H1 (cell line): ENCODE measurements around the gene DGKH. TPM values are rescaled to one million over a fixed set of nuclear protein-coding genes. Genes with fewer than 3 reads are reported as not detected.

Source experiments
- CTCF ChIA-PET: fragments of 300-600 bp; sonication (Branson Sonifier 250); formaldehyde crosslinking; loops from one replicate; lab custom pipeline; 2021; ENCODE audit not compliant: partially characterized antibody; lab: Charles Lee
- POLR2A ChIA-PET: fragments of 300-600 bp; sonication (Branson Sonifier 250); formaldehyde crosslinking; loops from one replicate; lab custom pipeline; 2021; ENCODE audit warnings: inconsistent platforms; ENCODE audit not compliant: partially characterized antibody; lab: Charles Lee
- DNase-seq, 2 experiments: peaks; one replicate each; pipeline versions ENCODE4 v3.0.0 to v3.0.0-alpha.2; 2010 to 2022; ENCODE audit warnings: low spot score in 2 of 2, low read depth in 1 of 2, mixed read lengths in 1 of 2
- FAIRE-seq: peaks from 2 replicates; lab custom pipeline; 2011; peaks lifted over from hg19 to GRCh38; lab: Jason Lieb, UNC
- H2AFZ ChIP-seq: 2 replicates; pipeline ENCODE4 v1.8.1; 2012; ENCODE audit warnings: low read length, inconsistent platforms
- H2AK5ac ChIP-seq: 2 replicates; pipeline ENCODE4 v1.6.1; 2013; ENCODE audit warnings: low read depth, low read length
- H2BK120ac ChIP-seq: replicated peaks from 2 replicates; pipeline ENCODE3; 2013; ENCODE audit warnings: low read depth, low read length, inconsistent platforms
- H2BK12ac ChIP-seq: 2 replicates; pipeline ENCODE4 v1.6.1; 2013; ENCODE audit warnings: low read depth, low read length
- H2BK15ac ChIP-seq: 2 replicates; pipeline ENCODE4 v1.6.1; 2013; ENCODE audit warnings: low read length
- H2BK20ac ChIP-seq: 2 replicates; pipeline ENCODE4 v1.6.1; 2013; ENCODE audit warnings: low read length
- H2BK5ac ChIP-seq: 2 replicates; pipeline ENCODE4 v1.6.1; 2013; ENCODE audit warnings: low read depth, low read length
- H3K14ac ChIP-seq: 2 replicates; pipeline ENCODE4 v1.6.1; 2013; ENCODE audit warnings: inconsistent platforms; ENCODE audit not compliant: insufficient read length
- H3K18ac ChIP-seq: 2 replicates; pipeline ENCODE4 v1.6.1; 2013; ENCODE audit warnings: low read length; ENCODE audit errors: extremely low read depth
- H3K23ac ChIP-seq: 2 replicates; pipeline ENCODE4 v1.6.1; 2013; ENCODE audit warnings: inconsistent platforms; ENCODE audit not compliant: insufficient read length
- H3K23me2 ChIP-seq: 2 replicates; pipeline ENCODE4 v1.6.1; 2013; ENCODE audit warnings: low read depth, low read length
- H3K27ac ChIP-seq: 2 replicates; pipeline ENCODE4 v1.6.1; 2011; ENCODE audit warnings: low read depth, low read length, inconsistent platforms
- H3K27me3 ChIP-seq, 4 experiments: replicated peaks in 1 of 4; 1 replicate in 1 of 4; 2 replicates in 3 of 4; pipeline versions ENCODE4 v1.6.1 to v1.8.1; 2011 to 2013; ENCODE audit warnings: low read length in 3 of 4, mild to moderate bottlenecking in 3 of 4, inconsistent platforms in 2 of 4, mixed read lengths in 2 of 4, moderate library complexity in 1 of 4; ENCODE audit not compliant: control insufficient read depth in 3 of 4, insufficient read depth in 3 of 4; ENCODE audit errors: extremely low read depth in 1 of 4
- H3K36me3 ChIP-seq, 4 experiments: 2 replicates each; pipeline versions ENCODE4 v1.6.1 to v1.8.1; 2011 to 2013; ENCODE audit warnings: mild to moderate bottlenecking in 4 of 4, low read length in 3 of 4, moderate library complexity in 2 of 4, control low read depth in 1 of 4, inconsistent platforms in 1 of 4; ENCODE audit not compliant: insufficient read depth in 4 of 4, control insufficient read depth in 2 of 4
- H3K4ac ChIP-seq: replicated peaks from 2 replicates; pipeline ENCODE3; 2013; ENCODE audit warnings: low read length, low read depth, mixed read lengths, inconsistent platforms; ENCODE audit not compliant: insufficient read length
- H3K4me1 ChIP-seq, 4 experiments: replicated peaks in 1 of 4; 1 replicate in 1 of 4; 2 replicates in 3 of 4; pipeline versions ENCODE4 v1.6.1 to v1.8.1; 2011 to 2013; ENCODE audit warnings: low read length in 3 of 4, inconsistent platforms in 2 of 4, mixed read lengths in 1 of 4; ENCODE audit not compliant: insufficient read depth in 4 of 4, control insufficient read depth in 3 of 4
- H3K4me2 ChIP-seq, 2 experiments: 2 replicates each; pipeline versions ENCODE4 v1.6.1 to v1.8.1; 2011 to 2013; ENCODE audit warnings: low read depth in 2 of 2, low read length in 2 of 2, control low read depth in 1 of 2, inconsistent platforms in 1 of 2, mild to moderate bottlenecking in 1 of 2; ENCODE audit not compliant: insufficient read depth in 1 of 2
- H3K4me3 ChIP-seq, 4 experiments: fragments of 200-600, 300-600 bp in 1 of 4; sonication (generic), shearing (Covaris generic), sonication (Bioruptor Twin) in 1 of 4; 2 replicates each; pipeline versions ENCODE4 v1.5.1 to v1.8.1; 2011 to 2016; ENCODE audit warnings: low read length in 4 of 4, low read depth in 3 of 4, control low read depth in 2 of 4, inconsistent platforms in 2 of 4, mild to moderate bottlenecking in 2 of 4, mixed read lengths in 1 of 4, moderate library complexity in 1 of 4; ENCODE audit not compliant: insufficient read depth in 2 of 4; ENCODE audit errors: extremely low read depth in 1 of 4
- H3K56ac ChIP-seq: replicated peaks from 2 replicates; pipeline ENCODE3; 2013; ENCODE audit warnings: low read depth, mild to moderate bottlenecking, mixed read lengths, low read length, inconsistent platforms; ENCODE audit not compliant: insufficient read length
- H3K79me1 ChIP-seq: 2 replicates; pipeline ENCODE4 v1.6.1; 2013; ENCODE audit warnings: low read depth, low read length, control low read depth
- H3K79me2 ChIP-seq, 2 experiments: 2 replicates each; pipeline versions ENCODE4 v1.6.1 to v1.8.1; 2012 to 2013; ENCODE audit warnings: low read length in 2 of 2, mild to moderate bottlenecking in 2 of 2, inconsistent platforms in 1 of 2; ENCODE audit not compliant: insufficient read depth in 2 of 2, control insufficient read depth in 1 of 2
- H3K9ac ChIP-seq, 4 experiments: replicated peaks in 1 of 4; 1 replicate in 1 of 4; 2 replicates in 3 of 4; pipeline versions ENCODE4 v1.6.1 to v1.8.1; 2011 to 2013; ENCODE audit warnings: low read depth in 3 of 4, low read length in 3 of 4, control low read depth in 2 of 4, mild to moderate bottlenecking in 2 of 4, moderate library complexity in 2 of 4, inconsistent platforms in 1 of 4; ENCODE audit errors: extremely low read depth in 1 of 4
- H3K9me3 ChIP-seq, 2 experiments: 2 replicates each; pipeline versions ENCODE4 v1.6.1 to v1.8.1; 2012 to 2013; ENCODE audit warnings: mild to moderate bottlenecking in 2 of 2, moderate library complexity in 2 of 2, control low read depth in 1 of 2, inconsistent platforms in 1 of 2, low read depth in 1 of 2, low read length in 1 of 2, mixed read lengths in 1 of 2; ENCODE audit not compliant: insufficient read depth in 2 of 2
- H4K20me1 ChIP-seq, 2 experiments: replicated peaks in 1 of 2; 2 replicates each; pipeline versions ENCODE3 to v1.8.1; 2011 to 2013; ENCODE audit warnings: inconsistent platforms in 2 of 2, low read length in 2 of 2, mild to moderate bottlenecking in 1 of 2; ENCODE audit not compliant: insufficient read depth in 2 of 2, control insufficient read depth in 1 of 2
- H4K5ac ChIP-seq: 2 replicates; pipeline ENCODE4 v1.6.1; 2013; ENCODE audit warnings: low read length, low read depth, mixed read lengths, inconsistent platforms; ENCODE audit not compliant: insufficient read length
- H4K8ac ChIP-seq: 2 replicates; pipeline ENCODE4 v1.8.0; 2013; ENCODE audit warnings: mild to moderate bottlenecking, moderate library complexity, low read length, inconsistent platforms; ENCODE audit not compliant: insufficient read depth; ENCODE audit errors: extremely low read depth
- H4K91ac ChIP-seq: replicated peaks from 2 replicates; pipeline ENCODE3; 2013; ENCODE audit warnings: low read length, mixed read lengths, inconsistent platforms; ENCODE audit not compliant: insufficient read length
- EZH2 ChIP-seq: fragments of 200-600 bp; sonication (generic); IDR thresholded peaks from 2 replicates; pipeline ENCODE4 v1.7.1; 2012; ENCODE audit warnings: low read depth, mild to moderate bottlenecking, moderate library complexity, low read length, inconsistent platforms; ENCODE audit not compliant: severe bottlenecking
- JUN ChIP-seq: IDR thresholded peaks from 2 replicates; pipeline ENCODE4 v1.6.1; 2011; ENCODE audit warnings: low read depth, mild to moderate bottlenecking, improper control_type of control experiment, low read length
- POLR2A ChIP-seq, 2 experiments: IDR thresholded peaks; 1 replicate in 1 of 2; 2 replicates in 1 of 2; pipeline ENCODE4 v1.6.1; 2011; ENCODE audit warnings: low read depth in 2 of 2, low read length in 2 of 2, mild to moderate bottlenecking in 2 of 2; ENCODE audit errors: control extremely low read depth in 1 of 2
- SRF ChIP-seq: IDR thresholded peaks from 2 replicates; pipeline ENCODE4 v1.6.1; 2011; ENCODE audit warnings: mild to moderate bottlenecking, low read depth, low read length, moderate library complexity
- TAF7 ChIP-seq: optimal IDR thresholded peaks from 2 replicates; pipeline ENCODE3; 2011; ENCODE audit warnings: low read depth, mild to moderate bottlenecking, inconsistent platforms, low read length, moderate library complexity, borderline replicate concordance
- TCF12 ChIP-seq: IDR thresholded peaks from 2 replicates; pipeline ENCODE4 v1.6.1; 2011; ENCODE audit warnings: low read depth, mild to moderate bottlenecking, low read length
- WGBS, 2 experiments: shearing (Covaris generic) in 1 of 2; methylation state at CpG; one replicate each; pipeline versions ENCODE4 v1.1.6 to v1.1.7; 2013 to 2015; ENCODE audit warnings: low lambda C conversion rate in 2 of 2, mixed read lengths in 2 of 2, inconsistent platforms in 1 of 2, low coverage in 1 of 2, missing lambda C conversion rate in 1 of 2; ENCODE audit not compliant: insufficient replicate concordance in 2 of 2, insufficient coverage in 1 of 2, insufficient read length in 1 of 2; ENCODE audit errors: extremely low coverage in 1 of 2, missing lambda C conversion rate in 1 of 2; 5-methylcytosine and 5-hydroxymethylcytosine counted together
- polyA plus RNA-seq, 7 experiments: library from polyadenylated mRNA; depleted of rRNA in 3 of 7; stranded (reverse) in 5 of 7; unstranded in 2 of 7; fragments of >200 nt in 5 of 7; fragments of 200-250 nt in 2 of 7; gene quantifications; 1 replicate in 5 of 7; 2 replicates in 1 of 7; 4 replicates in 1 of 7; pipeline versions ENCODE4 v1.2.1 to v1.2.3, GENCODE V29; 2011 to 2013; ENCODE audit warnings: missing spikeins in 2 of 7, mixed read lengths in 2 of 7
- total RNA-seq: library from RNA; stranded (reverse); fragmentation: NEBNext Ultra II Directional; extraction: Animal tissue kit (Norgen Biotek cat#: 25700); gene quantifications from 2 replicates; pipeline ENCODE4 v1.2.1, GENCODE V29; 2021

Gene DGKH
- total and polyA plus RNA-seq, 2 of the 8 experiments (the other 6 are each of a cell fraction or from before 2014, with no cell fraction given) = 2.1 to 7.9 TPM

- no peak for DNase-seq
- H3K4ac ChIP-seq = no peak overlapping the region
- no peak overlapping the region for H2BK5ac ChIP-seq
- TF ChIP-seq JUN (no peak), TAF7 (no peak), TCF12 (no peak), POLR2A (IDR thresholded peaks at IDR 0.05; ENCODE audit: control extremely low read depth in 1 of 2, low read depth in 2 of 2, low read length in 2 of 2) (no peak), SRF (no peak), EZH2 (no peak)
- TF ChIP-seq, all 59 proteins: peak for 0
- 84% methylated on average over 19 of the region's 19 CpGs; no CpG with 5 or more reads in 1 of the 2 experiments for WGBS, 2 experiments
- POLR2A ChIA-PET = interaction anchor here (1.0 kb wide), 1 partner anchor 78 kb away, joined by 4 read pairs; the partner anchor contains the start of gene VWA8
- CTCF ChIA-PET = interaction anchor here (2.3 kb wide), 1 partner anchor 74 kb away, joined by 5 read pairs; no protein-coding TSS in a partner anchor
- Histone ChIP-seq H3K23me2 (peaks cover 17% of the 10 kb centered on the region), H4K5ac (no peak overlapping the region), H2AFZ (no peak overlapping the region), H4K8ac (no peak overlapping the region), H3K9me3 (no peaks in the 10 kb centered on the region; a peak in 1 of 4 replicates), H3K14ac (no peak overlapping the region), H3K4me3 (peak overlapping the region in 2 of 4 experiments; percentile 66 to 87; a peak in 3 of 8 replicates), H3K23ac (no peak overlapping the region), H3K27ac (no peak overlapping the region), H3K79me1 (no peaks in the 10 kb centered on the region), H3K79me2 (peaks cover 0 to 15% of the 10 kb centered on the region in 2 experiments; a peak in 2 of 4 replicates), H2BK20ac (no peak overlapping the region), H4K91ac (no peak overlapping the region), H3K56ac (no peak overlapping the region), H3K36me3 (no peaks in the 10 kb centered on the region), H3K9ac (no peak overlapping the region), H3K18ac (no peak overlapping the region), H3K4me2 (peak overlapping the region; percentile 80 to 95; a peak in 2 of 4 replicates), H2BK120ac (no peak overlapping the region), H3K27me3 (peaks cover 6 to 30% (median 18%) of the 10 kb centered on the region in 4 experiments), H3K4me1 (no peaks in the 10 kb centered on the region), H2AK5ac (no peak overlapping the region), H2BK12ac (0 out of 2 replicates have a peak overlapping the region, but pooled peaks have one; percentile 17), H2BK15ac (0 out of 2 replicates have a peak overlapping the region, but pooled peaks have one; percentile 72), H4K20me1 (peaks cover 2 to 7% of the 10 kb centered on the region in 2 experiments)
- no peak for FAIRE-seq
These were observed 9.6 kb upstream of the DGKH start for GRCh38 chr13:42038661-42039456.
